GM21367 (cell line): ENCODE results near the gene MSI2.

Experiments used
- ATAC-seq: cut with Tn5 transposase; IDR thresholded peaks from one replicate; pipeline ENCODE4 v1.9.1; 2021; ENCODE audit not compliant: unreplicated experiment

Gene MSI2

DNA sequence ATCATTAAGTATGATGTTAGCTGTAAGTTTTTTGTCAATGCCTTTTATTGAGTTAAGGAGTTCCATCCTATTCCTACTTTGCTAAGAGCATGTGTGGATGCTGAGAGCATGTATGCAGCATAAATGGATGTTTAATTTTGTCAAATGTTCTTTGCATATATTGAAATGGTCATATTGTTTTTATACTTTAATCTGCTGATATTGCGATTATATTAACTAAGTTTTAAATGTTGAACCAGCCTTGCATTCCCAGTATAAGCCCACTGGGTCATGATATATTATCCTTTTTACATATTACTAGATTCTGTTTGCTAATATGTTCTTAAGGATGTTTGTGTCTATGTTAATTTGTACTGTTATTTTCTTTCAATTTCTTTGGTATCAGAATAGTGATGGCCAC is 435.6 kb downstream of the MSI2 start:
- ATAC-seq = no peak

DNA sequence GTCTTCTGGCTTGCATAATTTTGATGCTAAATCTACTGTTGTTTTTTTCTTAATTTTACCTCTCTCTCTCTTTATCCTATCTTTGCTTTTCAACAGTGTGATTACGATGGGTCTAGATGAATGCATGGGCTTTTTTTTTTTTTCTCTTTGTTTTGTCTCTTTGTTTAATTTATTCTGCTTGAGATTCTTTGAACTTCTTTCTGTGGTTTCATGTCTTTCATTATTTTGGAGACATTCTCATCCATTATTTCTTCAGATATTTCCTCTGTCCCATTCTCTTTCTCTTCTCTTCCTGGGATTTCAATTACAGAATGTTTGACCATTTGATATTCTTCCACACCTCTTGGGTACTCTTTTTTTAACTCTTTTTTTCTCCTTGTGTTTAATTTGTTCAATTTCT is 436.4 kb downstream of the MSI2 start:
- ATAC-seq = no peak

DNA sequence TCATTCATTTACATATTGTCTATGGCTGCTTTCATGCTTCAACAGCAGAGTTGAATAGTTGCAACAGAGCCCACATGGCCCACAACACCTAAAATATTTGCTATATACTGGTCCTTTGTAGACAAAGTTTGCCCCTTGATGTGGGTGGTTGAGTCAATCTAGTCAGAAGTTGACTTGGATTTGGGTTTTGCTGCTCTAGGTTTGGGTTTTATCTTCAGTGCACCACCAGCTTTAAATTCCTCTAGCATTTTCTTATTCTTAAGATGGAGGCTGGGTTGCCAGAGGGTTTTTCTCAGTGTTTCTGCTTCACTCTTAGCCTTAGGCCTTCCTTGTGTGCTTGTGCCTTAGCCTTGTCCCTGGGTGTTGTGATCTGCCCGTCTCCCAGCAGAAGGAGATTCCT is 437.7 kb downstream of the MSI2 start:
- no peak for ATAC-seq

DNA sequence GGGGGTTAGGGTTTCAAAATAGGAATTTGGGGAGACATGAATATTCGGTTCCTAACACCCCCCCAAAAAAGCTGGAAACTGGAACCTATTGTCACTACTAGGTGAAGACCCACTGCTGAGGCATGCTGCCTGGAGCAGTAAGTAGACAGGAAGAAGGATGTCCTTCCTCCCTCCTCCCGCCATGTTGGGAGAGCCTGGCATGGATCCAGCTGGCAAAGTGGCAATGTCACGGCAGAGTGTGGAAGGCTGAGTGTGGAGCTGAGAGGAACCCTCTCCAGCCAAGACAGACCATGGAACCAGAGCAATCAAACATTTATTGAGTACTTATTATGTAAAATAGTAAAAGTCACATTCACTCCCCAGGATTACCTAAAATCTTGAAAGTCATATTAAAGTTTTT is 439.7 kb downstream of the MSI2 start:
- ATAC-seq = no peak

DNA sequence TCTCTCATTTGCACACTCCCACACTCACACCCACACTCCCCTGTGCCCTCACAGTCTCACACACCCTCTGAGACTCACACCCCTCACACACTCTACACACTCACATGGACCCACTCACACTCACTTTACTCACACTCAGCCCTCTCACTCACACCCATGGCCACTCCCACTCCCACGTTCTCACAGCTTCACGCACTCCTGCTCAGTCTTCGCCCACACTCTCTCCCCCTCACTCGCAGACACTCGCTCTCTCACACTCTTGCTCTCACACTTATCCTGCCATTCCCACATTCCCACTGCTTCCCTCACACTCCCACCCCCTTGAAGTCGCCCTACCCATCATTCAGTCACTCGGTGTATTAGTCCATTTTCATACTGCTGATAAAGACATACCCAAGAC is 440.9 kb downstream of the MSI2 start:
- no peak for ATAC-seq

DNA sequence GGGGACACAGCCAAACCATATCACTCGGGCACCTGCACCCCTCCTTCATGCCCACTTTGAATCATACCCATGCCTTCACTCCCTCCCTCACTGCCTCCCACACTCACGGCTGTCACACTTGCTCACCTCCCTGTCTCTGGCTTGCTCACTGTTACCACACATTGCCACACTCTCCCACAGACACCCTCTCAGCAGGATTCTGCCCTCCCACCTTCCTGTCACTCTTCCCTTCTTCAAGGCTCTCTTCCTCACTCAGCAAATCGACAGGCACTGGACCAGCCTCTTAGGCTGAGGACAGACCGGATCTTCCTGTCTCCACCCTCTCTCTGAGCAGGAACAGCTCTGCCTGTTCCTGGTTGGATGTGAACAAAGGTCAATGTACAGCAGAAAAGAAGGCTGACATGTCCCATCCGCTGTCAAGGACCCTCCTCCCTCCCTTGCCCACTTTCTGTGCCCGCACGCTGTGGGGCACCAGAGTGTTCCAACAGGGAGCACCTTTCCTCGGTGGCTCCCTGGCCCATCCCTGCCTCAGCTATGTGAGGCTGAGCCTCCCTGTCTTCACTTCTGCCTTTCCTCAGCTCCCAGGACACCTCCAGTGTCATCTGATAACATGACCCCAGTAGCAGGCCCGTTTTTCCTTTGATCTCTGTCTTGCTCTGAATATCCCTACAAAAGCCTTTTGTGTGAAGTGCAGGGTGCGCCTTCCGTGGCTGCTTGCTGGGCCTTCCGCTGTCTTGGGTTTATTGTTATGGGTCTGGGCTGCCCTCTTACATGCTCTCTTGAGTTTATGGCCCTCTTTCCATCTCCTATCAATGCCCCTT is 441.8 kb downstream of the MSI2 start:
- no peak for ATAC-seq

DNA sequence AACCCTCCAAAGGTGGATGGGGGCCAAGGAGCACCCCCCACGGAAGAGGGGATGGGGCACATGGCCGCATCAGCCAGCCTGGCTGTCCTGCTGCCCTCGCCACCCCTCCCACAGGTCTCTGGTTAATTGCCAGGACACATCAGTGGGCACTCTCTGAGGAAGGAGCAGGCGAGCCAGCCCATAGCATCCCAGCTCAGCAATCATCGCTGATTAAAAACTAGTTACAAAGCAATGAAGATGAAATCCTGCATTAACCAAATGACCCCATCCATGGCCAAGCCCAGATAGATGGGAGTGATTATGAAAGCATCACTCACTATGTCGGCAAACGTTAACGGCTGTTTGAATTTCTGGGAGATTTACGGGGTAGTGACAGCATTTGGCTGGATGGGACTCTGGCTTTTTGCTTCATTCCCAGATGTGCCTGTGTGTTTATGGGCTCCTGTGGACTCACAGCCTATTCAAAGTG is 443.5 kb downstream of the MSI2 start:
- ATAC-seq = no peak

DNA sequence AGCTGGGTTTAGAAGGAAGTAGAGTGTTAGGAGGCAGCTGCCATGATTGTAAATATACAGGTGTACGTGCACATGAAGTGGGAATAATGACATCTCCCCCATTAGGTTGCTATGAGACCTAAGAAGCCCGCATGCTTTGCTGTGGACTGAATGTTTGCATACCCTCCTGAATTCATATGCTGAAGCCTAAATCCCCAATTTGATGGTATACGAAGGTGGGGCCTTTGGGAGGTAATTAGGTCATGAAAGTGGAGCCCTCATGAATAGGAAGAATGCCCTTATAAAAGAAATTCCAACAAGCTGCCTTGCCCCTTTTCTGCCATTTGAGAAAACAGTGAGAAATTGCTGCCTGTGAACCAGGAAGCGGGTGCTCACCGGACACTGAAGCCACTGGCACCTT is 444.8 kb downstream of the MSI2 start:
- ATAC-seq = no peak

DNA sequence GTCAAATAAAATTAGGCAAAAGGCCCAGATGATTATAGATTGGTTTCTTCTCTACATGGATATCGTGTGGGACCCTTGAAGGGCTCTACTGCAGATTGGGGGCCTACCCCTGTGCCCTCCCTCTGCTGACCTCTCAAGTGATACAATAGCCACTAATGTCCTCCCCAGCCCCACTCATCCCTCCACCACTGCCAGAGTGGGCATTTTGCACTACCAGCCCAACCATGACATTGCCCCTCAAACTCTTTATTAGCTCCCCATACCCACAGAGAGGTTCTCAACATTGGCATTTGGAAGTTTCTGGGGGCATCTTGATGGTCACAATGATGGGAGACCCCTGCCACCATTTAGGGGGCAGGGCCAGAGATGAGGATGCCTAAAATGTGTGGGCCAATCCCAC is 446.9 kb downstream of the MSI2 start:
- ATAC-seq = no peak

DNA sequence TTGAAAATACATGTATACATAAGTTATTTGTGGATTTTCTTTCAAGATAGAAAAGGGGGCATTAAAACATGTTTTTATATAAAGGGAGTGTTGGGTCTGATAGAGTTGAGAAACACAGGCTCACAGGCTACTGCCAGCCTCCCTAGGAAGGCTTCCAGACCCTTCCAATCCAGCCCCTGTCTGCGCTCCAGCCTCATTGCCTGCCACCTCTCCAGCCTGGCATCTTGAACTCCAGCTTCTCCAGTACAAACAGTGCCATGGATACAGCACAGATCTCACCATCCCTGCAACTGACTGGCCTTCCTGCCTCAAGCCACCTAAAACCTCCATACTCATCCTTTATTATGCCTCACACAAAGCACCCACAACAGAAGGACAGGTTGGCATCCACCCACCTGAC is 448.1 kb downstream of the MSI2 start:
- ATAC-seq = no peak

DNA sequence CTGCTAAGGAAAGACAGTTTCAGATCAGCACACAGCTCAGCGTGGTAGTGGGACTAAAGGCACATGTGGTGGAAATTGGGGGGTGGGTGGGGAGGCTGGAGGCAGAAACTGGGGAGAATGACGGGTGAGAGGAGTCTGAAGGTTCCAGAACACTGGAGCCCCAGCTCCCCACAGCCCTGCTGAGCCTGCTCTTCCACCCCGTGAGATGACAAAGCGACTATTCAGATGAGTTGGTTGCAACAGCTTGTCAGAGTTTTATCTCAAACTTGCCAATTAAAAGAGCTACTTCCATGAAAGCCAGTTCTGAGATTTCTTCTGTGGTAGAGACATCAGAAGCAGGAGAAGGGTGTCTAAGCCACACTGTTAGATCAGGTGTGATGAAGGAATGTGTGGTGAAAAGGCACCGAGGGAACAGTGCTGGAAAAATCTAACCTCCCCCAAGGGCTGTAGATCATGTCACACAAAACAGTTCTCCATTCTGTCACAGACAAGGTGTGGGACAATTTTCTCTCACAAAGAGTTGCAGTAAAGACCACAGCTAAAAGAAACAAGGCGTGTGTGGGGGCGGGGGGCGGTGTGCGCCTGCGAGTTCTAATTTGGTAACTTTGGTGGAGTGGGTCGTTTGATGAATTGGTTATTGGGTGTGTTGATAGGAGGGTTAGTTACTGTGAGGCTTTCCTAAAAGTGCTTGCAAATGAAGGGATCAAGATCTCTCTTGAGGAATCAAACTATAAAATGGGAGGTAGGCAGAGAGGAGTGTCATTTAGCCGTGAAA is 449.8 kb downstream of the MSI2 start:
- no peak for ATAC-seq

DNA sequence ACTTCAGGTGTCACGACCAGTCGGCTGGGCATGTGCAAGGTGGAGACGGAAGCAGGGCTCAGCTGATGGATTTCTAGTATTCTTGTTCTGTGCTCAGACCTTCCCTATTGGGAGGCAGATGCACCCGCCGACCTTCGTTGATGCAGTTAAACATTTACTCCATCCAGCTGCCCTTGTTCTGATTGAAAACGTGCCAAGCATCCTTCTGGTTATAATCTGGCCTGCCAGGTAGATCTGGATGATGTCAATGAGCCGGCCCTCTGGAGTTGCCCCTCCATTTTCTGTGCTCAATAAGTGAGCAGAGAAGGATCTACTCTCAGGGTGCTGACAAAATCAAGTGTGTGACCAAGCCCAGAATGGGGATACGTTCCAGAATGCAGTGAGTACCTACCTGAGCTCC is 450.4 kb downstream of the MSI2 start:
- no peak for ATAC-seq

DNA sequence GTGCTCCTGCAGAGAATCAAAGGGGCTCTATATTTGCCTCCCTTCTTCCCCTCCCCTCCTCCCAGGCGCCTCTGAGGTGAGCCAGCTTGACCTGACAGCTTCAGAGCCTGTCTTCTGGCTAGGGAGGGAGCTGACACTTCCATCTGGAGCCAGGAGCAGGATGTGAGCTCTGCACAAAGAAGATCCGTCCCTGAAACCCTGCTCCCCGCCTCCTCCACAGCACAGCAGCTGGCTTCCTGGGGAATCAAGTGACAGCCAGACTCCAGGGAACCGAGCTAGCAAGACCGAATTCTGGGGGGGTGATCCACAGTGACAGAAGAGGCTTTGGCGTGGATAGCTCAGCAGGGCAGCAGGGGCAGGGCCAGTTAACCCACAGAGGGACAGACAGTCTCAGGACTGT is 451.6 kb downstream of the MSI2 start:
- no peak for ATAC-seq

DNA sequence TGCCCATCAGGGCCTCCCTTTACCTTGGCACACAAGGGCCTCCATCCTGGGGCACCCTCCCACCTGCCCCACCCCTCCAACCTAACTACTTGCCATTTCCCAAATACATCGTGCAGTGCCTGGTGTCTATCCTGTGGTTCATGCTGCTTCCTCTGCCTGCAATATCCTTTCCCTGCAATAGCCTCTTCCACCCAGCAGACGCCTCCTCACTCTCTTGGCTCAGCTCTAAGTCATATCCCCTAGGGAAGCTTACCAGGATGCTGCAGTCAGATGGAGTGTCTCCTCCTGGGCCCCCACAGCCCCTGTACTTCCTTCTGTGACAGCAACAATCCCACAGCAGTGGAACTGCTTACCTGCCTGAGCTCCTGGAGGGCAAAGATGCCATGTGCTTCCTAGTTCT is 452.1 kb downstream of the MSI2 start:
- no peak for ATAC-seq

DNA sequence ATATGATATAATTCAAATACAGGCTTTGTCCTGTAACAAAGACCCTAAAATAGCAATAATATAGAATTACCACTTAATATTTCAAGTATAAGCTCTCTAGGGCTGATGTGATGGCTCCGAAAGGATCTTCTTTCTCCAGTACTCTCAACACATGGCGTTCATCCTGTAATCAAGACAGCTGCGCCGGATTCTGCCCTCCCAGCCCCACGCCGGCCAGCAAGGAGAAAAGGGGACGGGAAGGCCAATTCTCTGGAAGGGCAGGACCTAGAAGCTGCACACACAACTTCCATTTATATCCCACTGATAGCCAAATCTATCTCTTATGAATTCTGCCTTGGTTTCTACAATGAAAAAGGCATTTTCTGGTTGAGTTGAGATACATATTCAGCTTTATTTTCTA is 456.8 kb downstream of the MSI2 start:
- ATAC-seq = no peak

DNA sequence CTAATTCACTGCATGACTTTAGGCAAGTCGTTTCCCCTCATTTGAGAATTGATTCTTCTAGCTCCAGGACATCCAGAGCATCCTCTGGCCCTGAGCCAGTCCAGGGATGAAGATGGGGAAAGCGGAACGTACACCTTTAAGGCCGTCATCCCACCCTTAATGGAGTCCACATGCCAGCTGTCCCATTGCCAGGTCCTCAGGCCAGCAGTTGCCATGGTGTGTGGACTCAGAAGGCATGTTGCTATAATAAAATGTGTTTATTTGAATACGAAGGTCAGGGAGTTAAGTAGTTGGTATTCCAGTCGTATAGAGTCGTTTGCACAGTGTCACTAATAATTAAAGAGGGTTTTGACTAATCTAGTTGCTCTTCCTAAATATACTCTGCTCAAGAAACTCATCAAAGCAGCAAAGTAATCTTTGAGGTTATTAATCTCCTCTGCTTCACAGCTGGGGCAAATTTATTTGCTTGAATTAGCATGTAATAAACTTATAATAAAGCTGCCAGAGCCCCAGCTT is 458.4 kb downstream of the MSI2 start:
- no peak for ATAC-seq

DNA sequence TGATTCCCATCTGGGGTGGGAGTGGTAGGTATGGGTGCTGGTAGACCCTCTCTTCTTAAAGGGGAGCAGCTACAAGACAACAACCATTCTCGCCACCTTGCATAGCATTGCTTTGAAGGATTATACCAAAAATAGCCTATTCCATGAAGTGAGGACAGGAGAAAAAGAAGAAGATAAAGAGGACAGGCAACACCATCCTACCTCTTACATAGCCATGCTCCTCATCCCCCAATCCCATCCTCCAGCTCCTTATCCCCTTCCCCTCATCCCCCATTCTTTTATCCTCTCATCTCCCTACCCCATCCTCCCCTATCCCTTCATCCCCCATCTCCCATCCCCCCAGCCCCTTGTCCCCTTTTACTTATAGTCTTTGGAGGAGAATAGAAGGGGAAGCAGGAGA is 459.7 kb downstream of the MSI2 start:
- no peak for ATAC-seq

DNA sequence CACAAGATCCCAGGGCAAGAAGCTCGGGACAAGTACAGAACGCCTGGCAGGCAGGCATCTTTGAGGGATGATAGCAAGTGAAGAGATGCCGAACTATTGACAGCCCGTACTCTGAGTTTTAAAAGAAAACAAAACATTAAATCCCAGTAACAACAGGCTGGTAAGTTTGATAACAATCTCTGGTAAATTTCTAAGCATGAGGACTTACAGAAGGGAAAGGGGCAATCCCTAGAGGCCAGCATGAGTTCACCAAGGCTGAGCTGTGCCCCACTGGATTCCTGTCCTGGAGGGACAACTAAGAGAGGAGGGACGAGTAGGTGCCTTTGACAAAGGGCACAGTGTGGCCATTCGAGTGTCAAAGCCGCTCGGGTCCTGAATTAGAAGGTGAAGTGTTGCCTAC is 462.6 kb downstream of the MSI2 start:
- no peak for ATAC-seq

DNA sequence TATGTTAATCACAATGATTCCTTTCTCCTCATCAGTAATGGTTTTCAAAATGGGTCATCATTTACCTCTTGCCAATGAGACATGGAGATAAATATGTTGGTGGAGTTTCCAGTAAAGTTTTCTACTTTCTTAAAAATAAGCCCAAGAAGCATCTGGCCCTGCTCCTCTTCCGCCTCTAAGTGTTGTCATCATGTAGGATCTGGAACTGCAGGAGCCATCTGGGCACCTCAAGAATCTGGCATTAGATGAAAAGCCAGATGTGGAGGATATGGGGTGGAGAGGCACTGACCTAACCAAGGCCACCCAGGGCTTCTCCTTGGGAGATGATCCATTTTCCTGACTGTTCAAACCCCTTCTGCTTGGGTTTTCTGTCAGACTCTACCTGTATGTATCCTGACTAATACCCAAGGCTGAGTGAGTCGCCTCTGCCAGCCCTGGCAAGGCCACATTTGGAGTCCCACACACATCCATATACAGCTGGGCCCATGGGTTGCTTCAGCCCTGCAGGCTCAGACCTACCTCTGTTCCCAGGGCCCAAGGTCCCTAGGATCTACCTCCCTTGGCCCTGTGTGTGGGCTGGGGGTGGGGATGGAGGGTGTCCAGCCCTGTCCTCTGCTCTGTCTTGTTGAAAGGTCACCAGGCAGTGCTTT is 464.2 kb downstream of the MSI2 start:
- no peak for ATAC-seq

DNA sequence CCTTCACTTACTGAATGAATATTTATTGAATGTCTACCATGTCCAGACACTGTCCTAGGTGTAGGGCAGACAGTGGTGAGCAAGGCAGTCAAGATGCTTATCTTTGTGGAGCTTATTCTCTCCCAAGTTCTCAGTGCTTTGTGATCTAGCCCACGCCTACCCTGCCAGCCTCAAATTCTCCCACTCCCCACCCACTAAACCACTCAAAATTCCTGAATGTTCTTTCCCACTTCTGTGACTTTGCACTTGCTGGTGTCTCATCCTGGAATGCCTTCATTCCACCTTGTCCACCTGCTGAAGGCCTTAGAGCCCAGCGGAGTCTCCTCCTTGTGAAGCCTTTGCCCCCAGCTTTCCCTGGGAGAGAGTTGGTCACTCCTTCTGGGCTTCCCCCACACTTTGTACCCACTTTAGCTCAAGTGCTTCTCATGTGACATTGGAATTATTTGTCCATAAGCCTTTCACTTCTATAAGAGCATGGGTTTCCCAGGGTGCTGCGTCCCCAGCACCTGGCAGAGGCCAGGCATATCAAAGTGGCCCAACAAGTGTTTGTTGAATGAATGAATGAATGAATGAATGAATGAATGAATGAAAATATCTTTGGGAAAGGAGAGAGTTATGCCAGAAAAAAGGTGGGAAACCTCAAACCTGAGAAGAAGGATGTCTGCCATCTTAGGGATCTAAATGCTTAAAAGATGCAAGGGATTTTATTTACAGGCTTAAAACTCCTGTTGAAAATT is 465.8 kb downstream of the MSI2 start:
- no peak for ATAC-seq

DNA sequence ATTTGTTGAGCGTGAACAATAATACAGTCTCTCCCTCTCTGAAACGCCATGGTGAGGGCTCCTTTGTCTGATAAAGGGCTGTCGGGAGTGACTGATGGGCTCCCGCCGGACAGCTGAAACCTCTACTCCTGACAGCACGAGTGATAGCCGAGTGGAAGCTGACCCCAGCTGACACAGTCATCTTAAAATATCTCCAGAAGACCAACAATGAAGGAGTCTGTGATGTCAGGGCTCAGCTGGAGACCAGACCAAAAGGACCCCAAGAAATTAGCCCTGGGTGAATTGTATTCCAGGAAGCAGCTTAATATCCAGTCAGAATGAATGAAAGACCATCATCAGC is 466.4 kb downstream of the MSI2 start:
- ATAC-seq = no peak
